ENCODE results near the gene TMEM245.
A peak's percentile ranks its signal among the peaks of the same experiment; 100 is the strongest.

GRCh38 chr9:109012009-109012875 lies 107.5 kb downstream of the TMEM245 start:
- TF ChIP-seq, protein P1, sequence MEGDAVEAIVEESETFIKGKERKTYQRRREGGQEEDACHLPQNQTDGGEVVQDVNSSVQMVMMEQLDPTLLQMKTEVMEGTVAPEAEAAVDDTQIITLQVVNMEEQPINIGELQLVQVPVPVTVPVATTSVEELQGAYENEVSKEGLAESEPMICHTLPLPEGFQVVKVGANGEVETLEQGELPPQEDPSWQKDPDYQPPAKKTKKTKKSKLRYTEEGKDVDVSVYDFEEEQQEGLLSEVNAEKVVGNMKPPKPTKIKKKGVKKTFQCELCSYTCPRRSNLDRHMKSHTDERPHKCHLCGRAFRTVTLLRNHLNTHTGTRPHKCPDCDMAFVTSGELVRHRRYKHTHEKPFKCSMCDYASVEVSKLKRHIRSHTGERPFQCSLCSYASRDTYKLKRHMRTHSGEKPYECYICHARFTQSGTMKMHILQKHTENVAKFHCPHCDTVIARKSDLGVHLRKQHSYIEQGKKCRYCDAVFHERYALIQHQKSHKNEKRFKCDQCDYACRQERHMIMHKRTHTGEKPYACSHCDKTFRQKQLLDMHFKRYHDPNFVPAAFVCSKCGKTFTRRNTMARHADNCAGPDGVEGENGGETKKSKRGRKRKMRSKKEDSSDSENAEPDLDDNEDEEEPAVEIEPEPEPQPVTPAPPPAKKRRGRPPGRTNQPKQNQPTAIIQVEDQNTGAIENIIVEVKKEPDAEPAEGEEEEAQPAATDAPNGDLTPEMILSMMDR (IDR thresholded peaks at IDR 0.05), result no peak
- TF ChIP-seq POLR2A (IDR thresholded peaks at IDR 0.05; ENCODE audit: low read depth) (no peak), EP300 (IDR thresholded peaks at IDR 0.05) (no peak), POLR2AphosphoS5 (IDR thresholded peaks at IDR 0.05) (peak; percentile 65 to 85)

Measured in esophagus muscularis mucosa (tissue), 4 donors.